HG03520 (cell line): ENCODE data around the gene HCN3.

Experiments
- ATAC-seq: cut with Tn5 transposase; IDR thresholded peaks from one replicate; pipeline ENCODE4 v1.9.1; 2021; ENCODE audit warnings: mild to moderate bottlenecking, moderate library complexity; ENCODE audit not compliant: unreplicated experiment

The HCN3 gene

DNA sequence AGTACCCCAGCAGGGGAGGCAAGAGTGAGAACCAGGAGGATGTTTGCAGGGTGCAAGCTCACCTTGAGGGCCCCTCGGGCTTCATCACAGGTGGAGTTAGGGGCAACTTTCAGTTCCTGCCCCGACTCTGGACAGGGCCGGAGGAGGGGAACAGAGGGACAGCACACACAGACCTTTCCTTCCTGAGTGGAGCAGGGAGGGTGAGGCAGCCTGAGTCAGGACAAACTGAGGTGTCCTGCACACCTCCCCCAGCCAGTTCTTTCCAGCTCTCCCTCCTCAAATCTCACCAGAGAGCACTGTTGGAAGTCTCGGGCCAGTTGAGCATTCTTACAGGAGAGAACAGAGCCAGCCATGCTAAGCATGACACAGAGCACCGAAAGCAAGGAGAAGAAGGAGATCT lies 23.5 kb upstream of the HCN3 start:
- no peak for ATAC-seq

DNA sequence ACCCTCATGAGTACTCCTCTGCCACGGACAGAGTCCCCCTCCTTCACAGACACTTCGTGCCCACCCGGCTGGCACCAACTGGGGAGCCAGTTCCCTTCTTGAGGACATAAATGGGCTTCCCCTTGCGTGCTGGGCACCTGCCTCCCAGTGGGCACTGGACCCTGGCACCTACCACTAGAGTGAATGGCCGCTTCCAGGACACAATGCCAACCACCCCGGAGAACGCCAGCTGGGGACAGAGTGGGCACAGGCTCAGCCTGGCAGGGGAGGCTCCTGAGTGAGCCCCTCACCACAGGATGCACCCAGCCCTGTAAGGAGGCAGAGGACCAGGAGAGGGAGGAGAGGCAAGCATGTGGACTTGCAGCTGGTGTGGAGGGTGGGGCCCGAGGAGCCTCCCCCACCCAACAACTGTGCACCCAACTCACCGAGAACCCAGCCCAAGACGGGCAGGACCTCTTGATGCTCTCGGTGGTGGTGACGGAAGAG lies 23.0 kb upstream of the HCN3 start:
- no peak for ATAC-seq

DNA sequence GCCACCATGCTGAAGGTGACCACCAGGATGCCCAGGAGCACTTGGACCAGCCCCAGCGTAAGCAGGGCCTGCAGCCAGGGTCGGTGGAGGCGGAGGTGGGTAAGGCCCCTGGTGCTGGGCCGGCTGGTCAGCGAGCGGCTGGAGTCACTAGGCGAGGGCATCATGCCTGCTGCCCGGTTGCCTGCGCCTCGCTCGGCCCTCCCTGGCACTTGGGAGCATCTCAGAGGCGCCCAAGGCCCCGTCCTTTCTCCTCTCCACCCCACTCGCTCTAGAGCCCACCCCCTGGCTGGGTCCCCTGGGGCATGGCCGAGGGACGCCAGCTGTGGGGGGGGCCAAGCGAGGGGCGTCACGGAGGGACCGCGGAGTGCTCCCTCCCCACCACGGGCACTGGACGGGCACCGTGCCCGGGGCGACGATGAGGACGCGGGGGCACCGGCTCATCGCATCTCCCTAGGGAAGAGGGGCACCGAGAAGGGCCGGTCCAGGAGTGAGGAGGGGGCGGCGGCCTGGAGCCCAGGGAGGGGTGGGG lies 22.5 kb upstream of the HCN3 start:
- ATAC-seq: no peak

DNA sequence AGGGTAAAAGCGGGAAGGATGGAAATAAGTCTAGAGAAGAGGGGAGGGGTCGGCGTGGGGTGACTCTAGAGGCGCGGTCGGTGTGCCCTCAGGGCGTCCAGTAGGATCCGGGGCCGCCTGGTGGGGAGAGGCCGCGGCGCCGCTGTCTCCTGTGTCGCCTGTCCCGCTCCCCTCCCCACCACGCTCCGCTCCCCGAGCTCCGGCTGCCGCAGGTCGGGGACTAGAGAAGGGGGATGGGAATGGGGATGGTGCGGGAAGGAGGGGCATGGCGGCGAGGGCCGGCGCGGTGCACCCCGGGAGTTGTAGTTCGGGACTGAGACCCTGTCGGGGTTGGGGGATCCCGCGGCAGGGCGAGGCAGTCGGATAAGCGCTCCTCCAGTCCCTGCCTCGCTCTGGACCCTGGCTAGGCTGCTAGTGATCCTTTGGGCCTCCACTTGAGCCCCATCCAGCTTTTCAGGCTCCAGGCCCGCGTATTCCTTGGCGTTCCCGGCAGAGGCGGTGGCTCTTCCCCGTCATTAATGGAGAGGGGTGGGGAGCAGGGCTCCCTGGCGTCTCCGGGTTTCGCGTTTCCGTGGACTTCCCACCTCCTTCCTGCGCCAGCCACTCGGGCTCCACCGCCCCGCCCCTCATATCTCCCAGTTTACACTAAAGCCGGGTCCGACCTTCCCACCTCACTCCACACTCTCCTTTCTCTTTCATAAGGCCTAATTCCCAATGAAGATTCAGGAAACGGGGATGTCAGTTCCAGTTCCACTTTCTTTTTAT lies 21.8 kb upstream of the HCN3 start, which contains the start of gene ENTREP3:
ENTREP3 (minus strand) TSS at position 241 of the 765 bp plus-strand sequence. CDS start 606 bp downstream, outside the sequence.
- no peak for ATAC-seq

DNA sequence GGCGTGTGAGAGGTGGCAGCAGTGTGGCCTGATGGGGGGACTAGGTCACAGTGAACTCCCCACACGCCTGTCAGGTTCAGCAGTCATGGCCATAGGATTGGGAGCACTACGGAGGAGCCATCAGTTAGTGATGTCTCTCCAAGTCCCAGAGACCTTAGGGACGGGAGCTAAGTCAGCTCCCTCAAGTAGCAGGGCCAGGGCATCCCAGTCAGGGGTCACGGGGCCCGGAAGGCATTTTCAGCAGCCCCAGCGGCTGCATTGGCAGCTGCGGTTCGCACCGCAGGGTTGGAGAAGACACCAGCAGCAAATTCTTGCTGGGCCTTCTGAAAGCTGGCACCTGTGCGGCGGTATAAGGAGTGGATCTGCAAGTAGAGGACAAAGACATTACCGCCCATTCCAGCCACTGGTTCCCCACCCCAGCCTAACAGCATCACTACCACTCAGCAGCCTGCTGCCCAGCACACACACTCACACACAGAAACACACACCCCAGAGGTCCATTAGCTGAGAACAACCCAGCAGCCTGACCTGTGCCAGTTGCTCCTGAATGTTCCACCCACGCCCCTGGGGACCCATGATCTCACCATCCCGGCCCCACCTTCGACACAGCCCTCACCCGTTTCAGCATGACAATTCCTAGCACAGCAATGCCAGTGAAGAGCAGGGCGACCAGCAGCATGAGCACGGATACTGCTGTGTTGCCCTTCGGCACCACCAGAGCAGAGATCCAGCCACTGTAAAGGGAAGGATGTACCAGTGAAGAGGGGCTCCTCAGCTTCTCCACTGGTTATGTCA lies 21.0 kb upstream of the HCN3 start:
- no peak for ATAC-seq

DNA sequence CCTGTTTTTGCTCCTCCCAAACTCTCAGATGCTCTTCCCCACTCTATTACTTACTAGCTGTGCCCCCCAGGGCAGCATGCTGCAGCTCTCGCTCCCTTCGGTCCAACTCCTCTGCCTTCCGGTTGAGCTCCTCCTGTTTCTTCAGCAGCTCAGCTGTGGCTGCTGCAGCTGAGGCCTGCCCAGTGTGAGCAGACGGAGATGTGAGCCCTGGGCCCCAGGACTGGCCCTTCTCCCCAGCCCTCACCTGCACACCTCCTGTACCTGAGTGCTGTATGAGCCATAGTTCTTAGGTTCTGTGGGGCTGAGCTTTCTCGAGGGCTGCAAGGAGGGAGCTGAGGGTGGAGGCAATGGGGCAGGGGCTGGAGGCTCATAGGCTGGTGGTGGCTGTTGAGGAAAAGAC lies 17.0 kb upstream of the HCN3 start:
- no peak for ATAC-seq

DNA sequence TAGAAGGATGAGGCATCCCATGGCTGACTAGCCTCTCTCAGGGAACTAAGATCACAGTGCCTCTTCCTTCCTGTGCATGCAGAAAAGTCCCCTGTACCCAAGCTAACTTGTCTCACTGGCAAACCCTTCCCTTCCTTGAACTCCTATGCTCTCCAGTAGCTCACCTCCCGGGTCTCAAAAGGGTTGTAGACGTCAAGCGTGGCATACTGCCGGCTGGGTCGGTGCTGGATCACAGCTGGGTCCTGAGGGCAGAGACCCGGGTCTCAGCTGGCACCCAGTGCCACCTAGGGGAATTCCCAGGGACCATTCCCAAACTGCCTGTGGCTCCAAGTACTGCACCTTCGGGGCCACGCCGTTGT lies 15.8 kb upstream of the HCN3 start:
- ATAC-seq: no peak

DNA sequence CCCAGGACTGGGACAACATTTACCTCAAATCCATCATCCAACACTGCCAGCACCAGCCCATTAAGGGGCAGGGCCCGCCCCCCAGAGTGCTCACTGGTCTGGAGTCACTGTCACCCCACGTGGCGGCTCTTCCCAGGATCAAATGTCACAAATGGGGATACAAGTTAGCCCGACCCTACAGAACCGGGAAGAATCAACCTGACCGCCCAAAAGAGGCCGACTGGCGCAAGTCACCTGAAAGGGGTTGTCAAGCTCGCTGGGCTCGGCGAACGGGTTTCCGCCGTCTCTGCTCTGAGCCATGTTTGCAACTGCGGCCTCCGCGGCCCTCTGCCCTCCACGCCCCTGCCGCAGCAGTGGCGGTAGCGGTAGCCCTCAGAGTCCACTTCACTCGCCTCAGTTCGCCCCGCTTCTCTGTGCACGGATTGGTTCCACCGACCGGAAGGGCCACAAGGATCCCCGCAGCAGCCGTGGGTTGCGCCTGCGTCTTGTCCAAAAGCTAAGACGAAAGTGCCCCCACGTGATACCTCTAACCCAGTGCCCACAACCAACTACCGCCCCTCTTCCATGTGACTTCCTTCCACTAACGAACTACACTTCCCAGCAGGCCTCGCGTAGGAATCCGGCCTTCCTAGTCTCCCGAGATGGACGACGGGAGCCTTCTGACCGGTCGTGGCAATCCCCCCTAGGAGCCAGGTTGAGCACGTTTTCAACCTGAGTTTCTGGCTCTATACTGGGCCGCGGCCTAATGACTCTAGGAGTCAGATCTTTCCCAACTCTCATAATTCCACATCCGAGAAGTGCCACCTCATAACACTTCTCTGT lies 15.2 kb upstream of the HCN3 start, which contains the start of gene SCAMP3:
SCAMP3 (minus strand) TSS at position 509 of the 822 bp plus-strand sequence; CDS start at position 300, 209 bp downstream.
- peak; percentile 82 for ATAC-seq

DNA sequence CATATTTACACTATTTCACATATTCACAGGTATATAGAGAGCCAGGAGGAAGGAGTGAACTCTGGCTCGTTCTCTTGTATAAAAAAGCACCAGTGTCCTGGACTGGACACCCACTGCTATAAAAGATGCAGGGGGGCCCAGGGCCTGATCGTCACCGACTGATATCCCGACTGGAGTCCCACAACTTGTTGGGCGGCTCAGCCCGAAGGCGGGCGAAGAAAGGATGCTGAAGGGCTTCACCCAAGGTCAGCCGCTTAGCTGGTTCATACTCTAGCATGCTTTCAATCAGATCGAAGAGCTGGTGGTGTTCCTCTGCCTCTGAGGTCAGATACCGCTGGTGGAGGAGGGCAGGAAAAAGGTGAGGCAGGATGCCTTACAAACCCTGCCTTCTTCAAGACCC lies 14.2 kb upstream of the HCN3 start:
- no peak for ATAC-seq

DNA sequence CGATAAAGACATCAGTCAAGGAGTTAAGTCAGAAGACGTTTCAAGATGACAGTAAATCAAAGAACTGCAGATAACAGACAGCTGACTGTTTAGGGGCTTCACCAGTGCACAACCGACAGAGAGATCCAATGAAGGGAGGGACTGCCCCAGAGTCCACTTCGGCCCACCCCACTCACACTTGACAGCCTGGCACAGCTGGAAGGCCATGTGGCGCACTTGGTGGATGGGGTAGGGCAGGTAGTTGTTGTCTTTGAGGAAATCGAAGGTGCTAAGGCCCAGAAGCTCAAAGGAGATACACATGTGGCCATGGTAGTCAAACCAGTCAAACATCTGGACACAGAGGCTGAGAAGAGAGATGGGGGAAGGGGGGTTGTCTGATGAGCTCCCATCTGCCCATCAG lies 10.7 kb upstream of the HCN3 start:
- no peak for ATAC-seq

DNA sequence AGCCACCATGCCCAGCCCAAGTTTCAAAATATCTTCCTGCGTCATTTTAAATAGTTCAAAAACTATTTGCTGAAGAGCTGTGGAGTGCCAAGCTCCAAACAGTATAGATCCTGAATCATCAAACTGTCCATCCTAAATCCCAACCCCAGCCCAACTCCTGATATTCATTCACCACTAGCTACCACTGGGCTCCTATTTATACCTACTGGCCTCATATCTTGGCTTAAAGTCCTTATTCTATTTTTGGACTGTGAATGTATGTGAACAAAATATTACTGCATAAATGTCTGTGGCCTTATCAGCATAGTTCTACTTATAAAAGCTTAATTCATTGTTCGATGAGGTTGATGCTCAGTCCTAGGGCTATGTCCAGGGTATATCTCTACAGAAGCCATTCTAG lies 9.9 kb upstream of the HCN3 start:
- ATAC-seq: no peak

DNA sequence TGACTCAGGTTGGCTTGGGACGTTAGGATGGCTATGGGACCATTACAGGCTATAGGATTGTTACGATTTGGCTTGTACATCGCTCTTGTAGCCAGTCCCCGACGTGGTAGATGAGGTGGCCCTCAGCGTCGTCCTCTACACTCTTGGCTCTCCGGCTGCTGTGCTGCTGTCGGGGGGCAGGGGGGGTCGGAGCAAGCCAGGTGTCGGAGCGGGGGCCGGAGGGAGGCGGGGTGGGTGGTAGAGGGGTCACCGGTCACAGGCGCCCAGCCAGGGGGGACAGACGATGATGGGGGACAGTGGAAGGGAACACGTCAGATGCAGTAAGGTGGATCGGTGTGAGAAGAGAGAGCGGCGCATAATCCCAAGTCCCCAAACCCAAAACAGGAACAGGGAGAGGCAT lies 8.6 kb upstream of the HCN3 start:
- no peak for ATAC-seq

DNA sequence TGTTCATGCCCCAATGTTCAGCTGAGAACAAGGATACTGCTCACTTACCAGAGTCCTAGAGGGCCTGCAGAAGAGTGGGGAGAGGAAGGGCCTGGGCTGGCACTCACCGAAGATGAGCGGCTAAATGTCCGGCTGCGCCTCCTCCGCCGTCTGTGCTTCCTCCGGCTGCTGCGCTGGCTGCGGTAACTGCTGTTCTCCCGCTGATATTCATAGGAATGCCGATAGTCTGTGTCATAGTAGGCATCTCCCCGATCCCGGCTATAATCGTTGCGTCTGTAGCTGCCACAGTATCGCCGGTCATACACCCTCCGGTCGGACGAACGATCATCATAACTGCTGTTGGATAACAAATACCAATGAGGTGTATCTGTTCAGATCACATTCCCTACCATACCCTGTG lies 7.9 kb upstream of the HCN3 start:
- no peak for ATAC-seq

DNA sequence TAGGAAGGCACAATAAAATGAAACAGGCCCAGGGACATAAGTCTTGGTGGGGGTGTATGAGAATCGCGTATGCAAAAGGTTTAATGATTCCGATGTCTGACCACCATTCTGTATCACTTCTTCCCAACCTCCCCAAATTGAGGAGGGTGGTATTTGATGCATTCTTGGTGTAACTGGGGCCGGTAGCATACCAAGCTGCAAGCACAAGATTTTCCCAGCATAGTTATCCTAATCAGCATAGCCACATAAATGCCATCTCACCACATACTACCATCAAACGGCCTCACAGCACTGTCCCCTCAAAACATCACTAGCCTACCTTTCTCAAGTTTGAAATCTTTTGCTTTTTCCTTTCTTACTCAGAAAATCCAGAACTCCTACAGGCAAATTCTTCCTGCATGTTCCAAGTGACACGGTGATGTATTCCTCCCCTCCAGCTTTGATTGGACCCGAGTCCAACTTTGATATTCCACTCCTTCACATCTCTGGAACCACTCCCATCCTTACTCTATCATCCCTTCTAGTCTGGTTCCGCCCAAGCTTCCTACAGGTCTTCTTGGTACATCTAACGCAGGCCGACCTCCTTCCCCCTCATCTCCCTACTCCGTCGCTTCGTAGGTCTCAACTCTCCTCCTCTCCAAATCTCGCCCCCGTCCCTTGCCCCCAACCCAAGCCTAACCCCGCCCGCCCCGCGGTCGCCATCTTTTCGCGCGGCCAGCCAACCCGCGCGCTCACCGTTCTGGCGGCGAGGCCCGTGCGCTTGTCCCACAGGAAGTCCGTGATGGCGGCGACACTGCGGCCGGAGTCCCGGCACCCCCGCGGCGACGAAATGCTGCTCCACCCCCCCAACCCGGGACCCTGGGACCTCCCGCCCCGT lies 4.6 kb upstream of the HCN3 start:
- peak; percentile 20 for ATAC-seq

DNA sequence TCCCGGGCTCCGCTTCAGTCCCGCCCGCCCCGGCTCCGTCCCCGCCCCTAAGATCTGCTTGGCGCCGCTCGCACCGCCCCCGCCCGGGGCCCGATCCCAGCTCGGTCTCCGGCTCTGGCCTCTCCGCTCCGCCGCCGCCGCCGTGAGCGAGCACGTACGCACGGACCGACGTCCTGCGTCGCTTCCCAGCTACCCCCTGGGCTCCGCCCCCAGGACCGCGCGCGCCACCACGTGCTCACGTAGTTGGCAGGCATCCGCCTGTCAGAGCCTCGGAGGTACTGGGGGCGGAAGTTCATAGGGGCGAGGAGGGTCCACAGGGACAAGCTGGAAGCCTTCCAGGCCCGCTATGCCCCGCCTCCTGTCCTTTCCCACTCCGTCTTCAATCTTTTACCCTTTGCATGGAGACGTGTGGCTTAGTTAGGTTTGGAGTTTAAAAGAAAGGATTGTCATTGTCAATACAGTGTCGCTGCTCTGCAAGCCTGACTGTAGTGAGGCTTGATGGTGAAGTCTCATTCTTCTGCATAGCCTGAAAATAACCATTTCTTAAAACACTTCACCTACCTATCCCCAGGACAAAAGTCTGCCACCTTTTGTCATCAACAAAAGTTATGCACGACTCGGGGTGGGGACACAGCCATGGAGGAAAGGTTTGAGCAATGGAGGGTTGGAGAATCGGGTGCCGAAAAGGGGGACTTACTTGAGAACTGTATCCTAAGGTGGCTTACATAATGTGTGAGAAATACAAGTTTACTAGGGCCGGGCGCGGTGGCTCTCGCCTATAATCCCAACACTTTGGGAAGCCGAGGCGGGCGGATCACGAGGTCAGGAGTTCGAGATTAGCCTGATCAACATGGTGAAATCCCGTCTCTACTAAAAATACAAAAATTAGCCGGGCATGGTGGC lies 3.7 kb upstream of the HCN3 start, which contains the start of gene CLK2:
CLK2 (minus strand) TSS at position 162 of the 903 bp plus-strand sequence. CDS start 2,527 bp downstream, outside the sequence.
- ATAC-seq: peak; percentile 64

DNA sequence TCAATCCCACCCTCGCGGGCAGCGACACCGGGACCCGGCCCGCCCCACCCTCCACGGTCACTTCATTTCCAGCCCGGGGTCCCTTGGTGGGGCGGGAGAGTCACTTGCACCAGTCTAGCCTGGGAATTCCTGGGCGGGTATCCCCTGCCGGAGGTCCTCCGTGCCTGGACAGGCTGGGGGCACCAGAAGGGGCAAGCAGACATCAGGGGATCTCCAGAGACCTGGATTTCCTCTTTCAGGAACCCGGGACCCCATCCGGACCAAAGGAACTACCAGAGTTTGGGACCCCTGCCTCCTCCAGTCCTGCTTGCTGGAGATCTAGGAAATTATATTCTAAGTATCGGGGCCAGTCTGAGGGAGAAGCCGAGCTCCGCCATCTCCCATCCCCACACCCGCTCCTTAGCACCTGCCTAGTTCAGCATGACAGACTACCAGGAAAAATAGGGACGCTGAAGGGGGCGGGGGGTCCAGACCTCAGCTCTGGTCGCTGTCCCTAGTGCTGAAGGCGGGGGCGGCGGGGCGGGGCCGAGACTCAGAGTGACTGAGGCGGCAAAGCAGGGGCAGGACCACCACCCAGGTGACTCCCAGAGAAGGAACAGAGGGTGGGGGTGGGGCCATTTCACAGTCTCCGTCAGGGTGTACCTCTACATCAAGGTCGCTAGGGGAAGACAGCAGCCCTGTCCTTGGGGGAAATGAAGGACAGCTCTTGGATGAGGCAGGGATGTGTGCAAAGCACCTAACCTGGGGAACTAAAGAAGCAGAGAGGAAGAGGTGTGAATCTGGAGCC lies 832 bp downstream of the HCN3 start:
- ATAC-seq: no peak

DNA sequence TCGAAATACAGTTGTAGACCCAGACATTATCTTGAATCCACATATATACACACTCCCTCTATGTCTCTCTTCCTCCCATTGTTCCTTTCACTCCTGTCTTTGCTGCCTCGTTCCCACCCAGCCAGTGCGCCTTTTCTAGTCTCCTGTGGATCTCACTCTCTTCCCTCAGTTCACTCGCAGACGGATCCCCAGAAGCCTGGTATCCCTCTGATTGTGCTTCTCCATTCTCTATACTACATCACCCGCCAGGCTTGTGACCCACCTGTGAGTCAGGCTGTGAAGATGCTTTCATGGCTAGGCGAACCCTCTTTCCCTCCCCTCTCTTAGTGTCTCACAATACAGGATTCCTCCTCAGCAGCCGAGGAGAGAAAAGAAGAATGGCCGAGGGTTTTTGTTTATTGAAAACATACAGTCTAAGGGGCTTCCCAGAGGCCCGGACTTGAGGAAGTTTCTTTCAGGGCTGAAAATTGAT lies 1.5 kb downstream of the HCN3 start:
- no peak for ATAC-seq

DNA sequence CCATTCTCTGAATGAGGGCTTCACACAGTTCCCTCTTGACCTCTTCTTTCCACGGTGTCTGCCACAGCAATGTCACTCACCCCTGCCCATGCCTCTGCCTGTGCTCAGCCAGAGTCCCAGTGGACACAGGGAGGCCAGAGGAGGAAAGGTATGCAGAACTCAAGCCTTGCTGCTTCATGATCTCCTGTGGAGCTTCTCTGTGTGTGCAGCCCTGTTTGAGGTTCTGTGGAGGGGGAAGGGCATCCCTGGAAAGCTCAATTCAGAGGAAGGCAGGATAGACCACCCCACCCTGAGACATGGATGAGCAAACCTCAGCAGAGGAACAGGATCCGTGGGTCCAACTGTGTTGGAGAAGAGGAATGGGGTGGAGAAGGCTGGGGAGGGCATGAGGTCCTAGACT lies 2.0 kb downstream of the HCN3 start:
- no peak for ATAC-seq
